CD4-positive, alpha-beta T cell treated with Interleukin-1 beta for 1 hour (primary cell): ENCODE measurements around the gene CRYBA4.

Source experiments
- DNase-seq, 2 donors: peaks; one replicate each; pipeline ENCODE4 v3.0.0-alpha.2; 2020 to 2022

The CRYBA4 gene

GRCh38 chr22:26621663-26622062 lies at the start of gene CRYBA4:
CRYBA4 (plus strand) TSS chr22:26621963; CDS start chr22:26622597, 634 bp downstream.
- DNase-seq: no peak

DNA sequence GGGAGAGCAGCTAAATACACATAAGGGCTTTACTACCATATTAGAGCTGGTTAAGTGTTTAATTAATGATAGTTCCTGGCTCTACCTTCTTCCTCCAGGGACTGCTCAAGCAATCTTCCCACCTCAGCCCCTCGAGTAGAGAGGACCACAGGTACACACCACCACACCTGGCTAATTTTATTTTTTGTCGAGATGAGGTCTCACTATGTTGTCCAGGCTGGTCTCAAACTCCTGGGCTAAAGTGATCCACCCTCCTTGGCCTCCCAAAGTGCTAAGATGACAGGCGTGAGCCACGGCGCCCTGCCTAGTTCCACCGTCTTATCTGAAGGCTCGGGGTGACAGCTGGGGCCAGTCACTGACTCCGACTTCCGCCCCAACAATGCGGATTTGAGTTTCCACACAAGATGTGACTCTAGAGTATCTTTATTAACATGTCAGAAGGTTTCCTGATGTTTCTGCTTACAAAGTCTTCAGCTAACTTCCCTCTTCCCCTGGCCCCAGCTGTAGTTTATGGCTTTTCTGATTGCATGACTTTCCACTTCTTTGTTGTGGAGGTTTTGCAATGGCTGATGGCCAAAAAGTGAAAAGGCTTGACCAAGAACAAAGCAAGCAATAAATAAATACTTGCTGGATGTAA lies 48.6 kb upstream of the CRYBA4 start:
- peak in 1 of 2 donors; percentile 60 for DNase-seq

- DNase-seq: no peak
Observed at GRCh38 chr22:26574001-26574723, 47.6 kb upstream of the CRYBA4 start.

DNA sequence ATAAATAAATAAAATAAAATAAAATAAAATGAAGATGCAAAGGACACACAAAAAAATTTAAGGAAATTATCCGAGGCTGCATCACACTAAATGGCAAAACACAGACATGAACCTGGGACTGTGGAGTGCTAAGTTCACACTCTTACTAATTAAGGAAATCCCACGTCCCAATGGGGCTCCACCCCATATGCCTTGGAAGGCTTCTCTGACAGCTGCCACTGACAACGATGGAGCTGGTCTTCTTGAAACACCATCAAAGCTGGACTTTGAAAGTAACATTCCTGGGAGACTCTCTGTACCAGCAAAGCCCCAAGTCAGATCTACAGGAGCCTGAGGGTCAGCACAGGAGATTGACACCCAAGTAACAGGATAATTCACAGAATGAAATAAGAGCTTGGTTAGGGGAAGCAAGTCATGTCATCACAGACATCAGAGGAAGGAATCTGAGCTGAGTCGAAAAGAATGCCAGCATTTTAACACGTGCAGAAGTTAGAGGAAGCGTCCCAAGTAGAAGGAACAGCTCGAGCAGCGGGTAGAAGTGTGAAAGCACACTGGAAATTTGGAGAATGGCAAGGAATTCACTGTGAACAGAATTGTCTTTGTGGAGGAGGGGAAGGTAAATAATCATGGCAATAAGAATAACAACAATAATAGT lies 45.6 kb upstream of the CRYBA4 start:
- DNase-seq: no peak

- no peak for DNase-seq
Observed at GRCh38 chr22:26577081-26577480, 44.7 kb upstream of the CRYBA4 start.

DNA sequence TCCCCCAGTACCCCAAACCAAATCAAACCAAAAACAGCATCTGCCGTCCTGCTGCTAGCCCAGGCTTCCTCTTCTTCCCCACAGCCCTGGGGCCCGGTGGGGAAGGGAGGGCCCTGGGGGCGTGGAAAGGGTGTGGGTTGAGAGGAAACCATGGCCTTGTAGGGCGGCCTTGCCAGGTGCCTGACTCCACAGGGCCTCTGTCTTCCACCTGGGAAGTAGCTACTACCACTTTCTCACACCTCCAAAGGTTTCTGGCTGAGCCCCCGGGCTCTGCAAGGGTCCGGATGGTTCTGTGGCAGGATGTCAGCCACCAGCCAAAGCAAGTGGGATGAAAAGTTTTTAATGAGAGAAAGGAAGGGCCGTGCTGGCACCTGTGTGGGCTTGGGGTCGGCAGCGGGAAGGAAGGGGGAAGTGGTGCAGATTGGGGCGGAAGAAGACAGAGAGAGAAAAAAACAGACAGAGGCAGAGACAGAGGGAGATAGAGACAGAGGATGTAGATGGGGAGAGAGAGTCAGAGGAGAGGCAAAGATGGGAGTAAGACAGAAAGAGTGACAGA lies 42.4 kb upstream of the CRYBA4 start:
- DNase-seq: peak; percentile 51 to 59

GRCh38 chr22:26580240-26580962 lies 41.4 kb upstream of the CRYBA4 start:
- no peak for DNase-seq

GRCh38 chr22:26581026-26581425 lies 40.7 kb upstream of the CRYBA4 start:
- no peak for DNase-seq

GRCh38 chr22:26581633-26582168 lies 40.1 kb upstream of the CRYBA4 start:
- DNase-seq: no peak

GRCh38 chr22:26584010-26584409 lies 37.8 kb upstream of the CRYBA4 start:
- no peak for DNase-seq

- no peak for DNase-seq
Observed at GRCh38 chr22:26585104-26585790, 36.5 kb upstream of the CRYBA4 start.

- DNase-seq: no peak
Observed at GRCh38 chr22:26586556-26587325, 35.0 kb upstream of the CRYBA4 start.

- no peak for DNase-seq
Observed at GRCh38 chr22:26587991-26588613, 33.7 kb upstream of the CRYBA4 start.

GRCh38 chr22:26588729-26589366 lies 32.9 kb upstream of the CRYBA4 start:
- DNase-seq: no peak

DNA sequence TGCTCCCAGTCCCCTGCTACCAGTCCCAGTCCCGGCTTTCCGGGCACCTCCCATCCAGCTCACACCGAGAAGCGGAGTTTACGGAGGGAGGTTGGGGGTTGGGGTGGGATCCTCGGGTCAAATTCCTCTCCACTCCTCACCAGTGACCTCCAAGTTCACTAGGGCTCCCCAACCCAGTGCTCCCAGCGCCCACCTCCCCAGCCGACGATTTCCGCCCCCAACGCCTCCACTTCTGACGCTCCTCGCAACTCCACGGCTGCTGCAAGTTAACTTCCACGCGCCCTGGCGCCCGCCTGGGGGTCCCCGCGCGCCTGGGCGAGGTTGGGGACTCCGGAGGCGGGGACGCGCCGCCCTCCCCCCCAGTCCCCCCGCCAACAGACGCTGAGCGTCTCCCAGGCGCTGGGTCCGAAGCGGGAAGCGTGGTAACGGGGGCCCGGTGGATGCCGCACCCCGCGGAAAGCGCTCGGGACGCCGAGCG lies 32.4 kb upstream of the CRYBA4 start:
- peak in 1 of 2 donors; percentile 29 for DNase-seq

DNA sequence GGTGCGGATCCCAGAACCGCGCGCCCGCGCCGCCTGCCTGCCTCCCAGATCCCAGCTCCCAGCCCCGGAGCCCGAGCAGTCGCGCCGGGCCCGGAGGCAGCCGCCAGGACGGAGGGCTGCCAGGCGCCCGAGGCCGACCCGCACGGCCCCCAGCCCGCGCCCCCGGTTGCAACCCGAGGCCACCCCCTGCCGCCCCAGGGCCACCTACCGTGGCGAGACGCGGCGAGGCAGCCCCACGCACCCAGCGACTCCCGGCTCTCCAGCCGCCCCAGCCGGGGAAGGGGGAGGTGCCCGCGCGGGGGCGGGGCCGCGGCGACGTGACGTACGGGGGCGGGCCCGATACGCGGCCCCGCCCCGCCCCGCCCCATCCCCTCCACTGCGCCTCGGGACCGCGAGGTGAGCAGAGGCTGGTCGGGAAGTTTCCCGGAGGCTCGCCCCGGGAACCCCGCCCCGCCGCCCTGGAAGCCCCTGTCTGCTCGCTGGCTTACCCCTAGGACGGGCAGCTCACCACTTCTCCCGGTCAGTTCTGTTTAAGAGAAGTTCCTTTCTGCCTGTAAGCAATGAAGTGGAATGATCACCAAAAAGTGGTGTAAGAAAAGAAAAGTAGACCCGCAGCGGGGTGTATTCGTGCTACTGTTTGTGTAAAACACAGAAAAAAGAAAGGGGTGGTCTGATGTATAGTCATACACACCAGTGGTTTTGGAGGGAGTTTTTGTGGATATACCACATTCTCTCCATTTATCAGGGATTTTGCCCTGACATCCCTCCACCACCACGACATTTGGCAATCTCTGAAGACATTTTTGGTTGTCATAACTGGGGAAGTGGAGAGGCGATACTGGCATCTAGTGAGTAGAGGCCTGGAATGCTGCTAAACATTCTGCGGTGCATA lies 31.7 kb upstream of the CRYBA4 start, which contains the start of gene TPST2:
Gene TPST2 (minus strand): TSS at position 288 of the 892 bp plus-strand sequence. CDS start 48,502 bp downstream, outside the sequence.
- DNase-seq: peak; percentile 80 to 82

- DNase-seq: peak; percentile 54 to 63
Observed at GRCh38 chr22:26592421-26592891, 29.3 kb upstream of the CRYBA4 start.

DNA sequence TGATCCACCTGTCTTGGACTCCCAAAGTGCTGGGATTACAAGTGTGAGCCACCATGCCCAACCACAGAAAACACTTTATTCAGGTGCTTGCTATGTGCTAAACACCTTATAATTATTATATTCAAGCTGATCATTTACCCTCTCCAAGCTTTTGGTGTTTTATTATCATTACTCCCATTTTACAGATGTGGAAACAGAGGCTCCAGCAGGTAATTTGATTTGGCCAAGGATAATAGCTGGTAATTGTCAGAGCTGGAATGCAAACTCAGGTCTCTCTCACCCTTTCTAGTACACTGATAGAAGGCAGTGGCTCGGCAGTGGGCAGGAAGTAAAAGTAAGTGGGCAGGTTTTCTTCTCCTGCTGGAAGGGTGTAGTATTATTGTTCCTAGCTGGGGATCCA lies 28.0 kb upstream of the CRYBA4 start:
- DNase-seq: no peak

DNA sequence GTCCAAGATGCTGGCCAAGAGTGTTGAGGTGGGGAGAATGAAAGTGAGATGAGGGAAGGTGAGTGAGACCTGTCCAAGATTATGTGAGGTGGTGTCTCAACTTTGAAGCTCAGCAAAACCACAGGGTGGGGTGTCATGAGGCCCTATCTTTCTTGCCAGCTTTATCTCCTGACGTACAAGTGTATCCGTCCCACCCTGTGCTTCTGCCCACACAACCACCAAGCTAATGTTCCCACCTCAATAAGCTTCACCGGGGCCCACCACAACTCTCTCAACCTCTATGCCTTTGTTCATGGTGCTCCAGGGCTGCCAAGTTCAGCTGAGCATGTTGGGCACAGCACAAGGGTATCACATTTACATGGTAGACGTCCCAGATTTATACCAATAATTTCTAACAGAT lies 24.7 kb upstream of the CRYBA4 start:
- peak; percentile 35 to 52 for DNase-seq
